Epithelial cell of esophagus (primary cell): ENCODE data around the gene ELFN2.

Source experiments
- DNase-seq: peaks from one replicate; pipeline ENCODE4 v3.0.0; 2010; ENCODE audit warnings: low read depth
- H3K4me3 ChIP-seq: 2 replicates; pipeline ENCODE4 v1.5.1; 2011; ENCODE audit warnings: mild to moderate bottlenecking, low read length, control low read depth
- TF ChIP-seq, protein P1 (sequence below): IDR thresholded peaks from 2 replicates; pipeline ENCODE4 v1.5.1; 2011; ENCODE audit warnings: low read depth, mild to moderate bottlenecking, low read length, control low read depth, inconsistent platforms; ENCODE audit not compliant: insufficient read depth; ENCODE audit errors: missing control alignments

Gene ELFN2

DNA sequence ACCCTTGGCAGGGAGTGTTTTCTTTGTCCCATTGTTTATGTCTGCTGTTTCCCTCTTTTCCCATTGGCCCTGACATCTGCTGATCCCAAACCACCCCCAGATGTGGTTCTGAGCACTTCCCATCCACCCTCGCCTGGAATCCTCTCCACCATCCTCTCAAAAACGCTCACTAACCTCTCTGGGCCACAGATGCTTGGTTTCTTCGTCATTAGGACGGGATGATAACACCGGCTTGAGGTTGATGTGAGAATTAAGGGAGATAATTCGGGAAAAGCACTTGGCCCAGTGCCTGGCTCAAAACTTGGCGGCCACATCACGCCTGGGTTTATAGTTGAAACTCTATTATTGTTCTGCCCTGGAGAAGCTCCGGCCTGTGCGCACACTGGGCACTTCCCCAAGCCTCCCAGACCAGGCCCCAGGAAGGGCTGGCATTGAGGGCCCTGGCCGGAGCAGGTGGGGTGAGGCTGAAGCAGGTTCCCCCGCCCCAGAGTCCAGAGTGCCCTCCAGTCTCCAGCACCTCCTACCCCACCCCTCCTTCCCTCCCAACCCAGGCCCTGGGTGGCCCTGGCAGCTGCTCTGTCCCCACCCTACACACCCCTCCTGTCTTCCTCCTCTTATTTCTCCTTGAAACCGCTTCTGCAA is 81.3 kb downstream of the ELFN2 start:
- H3K4me3 ChIP-seq = no peak overlapping the region
- peak; percentile 13 for DNase-seq
- TF ChIP-seq, protein P1, sequence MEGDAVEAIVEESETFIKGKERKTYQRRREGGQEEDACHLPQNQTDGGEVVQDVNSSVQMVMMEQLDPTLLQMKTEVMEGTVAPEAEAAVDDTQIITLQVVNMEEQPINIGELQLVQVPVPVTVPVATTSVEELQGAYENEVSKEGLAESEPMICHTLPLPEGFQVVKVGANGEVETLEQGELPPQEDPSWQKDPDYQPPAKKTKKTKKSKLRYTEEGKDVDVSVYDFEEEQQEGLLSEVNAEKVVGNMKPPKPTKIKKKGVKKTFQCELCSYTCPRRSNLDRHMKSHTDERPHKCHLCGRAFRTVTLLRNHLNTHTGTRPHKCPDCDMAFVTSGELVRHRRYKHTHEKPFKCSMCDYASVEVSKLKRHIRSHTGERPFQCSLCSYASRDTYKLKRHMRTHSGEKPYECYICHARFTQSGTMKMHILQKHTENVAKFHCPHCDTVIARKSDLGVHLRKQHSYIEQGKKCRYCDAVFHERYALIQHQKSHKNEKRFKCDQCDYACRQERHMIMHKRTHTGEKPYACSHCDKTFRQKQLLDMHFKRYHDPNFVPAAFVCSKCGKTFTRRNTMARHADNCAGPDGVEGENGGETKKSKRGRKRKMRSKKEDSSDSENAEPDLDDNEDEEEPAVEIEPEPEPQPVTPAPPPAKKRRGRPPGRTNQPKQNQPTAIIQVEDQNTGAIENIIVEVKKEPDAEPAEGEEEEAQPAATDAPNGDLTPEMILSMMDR = no peak

DNA sequence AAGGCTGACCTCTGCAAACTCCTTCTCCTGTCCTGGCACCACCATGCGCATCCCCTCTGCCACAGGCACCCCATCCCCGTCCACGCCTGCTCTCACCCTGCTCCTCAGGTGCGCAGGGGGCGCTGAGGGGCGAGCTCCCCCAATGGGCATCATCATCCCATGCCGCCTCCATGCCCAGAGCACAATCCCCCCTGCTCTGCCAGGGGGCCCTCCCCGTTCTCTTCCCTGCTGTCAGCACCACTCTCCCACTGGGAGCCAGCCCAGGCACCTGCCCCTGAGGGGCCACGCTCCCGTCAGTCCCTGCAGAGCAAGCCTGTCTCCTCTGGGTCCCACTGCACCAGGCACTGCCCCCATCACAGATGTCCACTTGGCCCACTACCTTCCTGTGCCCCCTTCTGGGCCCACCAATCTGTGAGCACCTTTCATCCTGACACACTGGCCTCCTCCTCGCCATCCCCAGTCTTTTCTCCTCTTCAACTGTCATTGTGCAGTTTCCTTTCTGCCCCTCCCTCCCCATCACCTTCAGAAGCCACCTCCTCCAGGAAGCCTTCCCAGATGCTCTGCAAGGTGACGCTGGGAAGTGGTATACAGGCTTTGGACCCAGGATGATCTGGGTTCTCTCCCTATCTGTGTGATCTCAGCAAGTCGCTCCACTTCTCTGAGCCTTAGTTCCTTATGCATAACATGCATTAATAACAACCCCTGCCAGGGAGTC is 82.4 kb downstream of the ELFN2 start:
- TF ChIP-seq, protein P1 = no peak
- H3K4me3 ChIP-seq = no peak overlapping the region
- DNase-seq = no peak

DNA sequence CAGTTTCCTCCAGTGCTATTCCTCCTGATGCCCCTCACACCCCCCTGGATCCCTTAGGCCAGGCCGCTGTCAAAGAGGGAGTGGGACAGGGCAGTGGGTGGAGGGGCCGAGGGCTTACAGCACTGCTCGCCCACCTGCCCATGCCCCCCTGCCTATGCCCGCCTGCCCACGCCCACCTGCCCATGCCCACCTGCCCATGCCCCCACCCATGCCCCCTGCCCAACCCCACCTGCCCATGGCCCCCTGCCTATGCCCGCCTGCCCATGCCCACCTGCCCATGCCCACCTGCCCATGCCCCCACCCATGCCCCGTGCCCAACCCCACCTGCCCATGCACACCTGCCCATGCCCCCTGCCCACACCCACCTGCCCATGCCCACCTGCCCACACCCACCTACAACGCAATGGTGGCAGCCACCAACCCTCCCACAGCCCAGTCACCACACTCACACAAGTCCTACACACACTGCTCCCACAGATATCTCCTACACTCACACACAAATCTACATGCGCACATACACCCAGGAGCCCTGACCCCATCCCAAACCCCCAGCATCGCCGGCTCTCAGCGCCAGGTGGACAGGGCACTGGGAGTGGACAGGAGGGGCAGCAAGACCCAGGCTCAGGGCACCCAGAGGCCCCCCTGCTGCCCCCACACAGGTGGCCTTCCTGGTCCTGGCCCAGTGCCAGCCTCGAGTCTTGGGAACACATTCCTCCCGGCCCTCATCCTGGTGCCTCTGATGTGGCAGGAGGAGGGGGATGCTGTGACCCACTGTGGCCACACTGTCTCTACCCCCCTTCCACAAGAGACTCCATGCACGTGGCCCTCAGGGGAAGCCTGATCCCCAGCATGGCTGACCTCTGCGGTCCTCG is 83.2 kb downstream of the ELFN2 start:
- DNase-seq = no peak

DNA sequence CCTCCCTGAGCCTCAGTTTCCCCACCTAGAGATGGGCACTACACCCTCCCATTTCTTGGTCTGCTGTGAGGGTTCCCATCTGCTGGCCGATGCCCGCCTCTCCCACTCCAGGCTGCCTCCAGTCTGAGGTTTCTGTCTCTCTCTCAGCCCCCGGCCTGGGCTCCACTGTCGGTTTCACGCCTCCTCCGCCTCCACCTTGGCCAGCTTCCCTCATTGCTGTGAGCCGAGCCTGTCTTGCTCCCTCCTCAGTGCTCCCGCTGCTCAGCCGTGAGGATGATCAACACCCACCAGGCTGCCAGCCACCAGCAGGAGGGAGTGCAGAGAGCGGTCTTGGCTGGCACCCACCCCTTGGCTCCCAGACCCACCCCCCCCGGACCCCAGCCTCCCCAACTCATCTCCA is 83.9 kb downstream of the ELFN2 start:
- TF ChIP-seq, protein P1 = no peak
- no peak for DNase-seq
- H3K4me3 ChIP-seq = no peak overlapping the region

More for the DNA sequence above, 83.2 kb downstream of the ELFN2 start:
- no peak overlapping the region for H3K4me3 ChIP-seq
- TF ChIP-seq, protein P1 = no peak

DNA sequence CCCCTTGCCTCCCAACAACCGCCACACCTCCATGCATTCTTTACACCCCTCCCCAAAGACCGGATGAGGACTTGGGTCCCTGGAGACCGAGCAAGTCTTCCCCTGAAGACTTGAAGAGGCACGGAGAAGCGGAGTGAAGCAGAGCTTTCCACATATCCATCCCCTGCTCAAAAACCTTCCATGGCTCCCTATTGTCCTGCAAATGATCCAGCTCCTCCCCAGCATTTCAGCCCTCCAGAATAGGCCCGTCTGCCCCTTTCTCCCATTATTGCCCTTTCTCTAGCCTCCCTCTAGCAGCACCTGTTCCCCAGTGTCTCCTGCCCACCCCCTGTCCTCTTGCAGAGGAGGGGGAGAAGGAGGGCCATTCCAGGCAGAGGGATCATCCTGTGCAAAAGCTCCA is 85.2 kb downstream of the ELFN2 start:
- TF ChIP-seq, protein P1 = no peak
- H3K4me3 ChIP-seq = no peak overlapping the region
- DNase-seq = no peak

DNA sequence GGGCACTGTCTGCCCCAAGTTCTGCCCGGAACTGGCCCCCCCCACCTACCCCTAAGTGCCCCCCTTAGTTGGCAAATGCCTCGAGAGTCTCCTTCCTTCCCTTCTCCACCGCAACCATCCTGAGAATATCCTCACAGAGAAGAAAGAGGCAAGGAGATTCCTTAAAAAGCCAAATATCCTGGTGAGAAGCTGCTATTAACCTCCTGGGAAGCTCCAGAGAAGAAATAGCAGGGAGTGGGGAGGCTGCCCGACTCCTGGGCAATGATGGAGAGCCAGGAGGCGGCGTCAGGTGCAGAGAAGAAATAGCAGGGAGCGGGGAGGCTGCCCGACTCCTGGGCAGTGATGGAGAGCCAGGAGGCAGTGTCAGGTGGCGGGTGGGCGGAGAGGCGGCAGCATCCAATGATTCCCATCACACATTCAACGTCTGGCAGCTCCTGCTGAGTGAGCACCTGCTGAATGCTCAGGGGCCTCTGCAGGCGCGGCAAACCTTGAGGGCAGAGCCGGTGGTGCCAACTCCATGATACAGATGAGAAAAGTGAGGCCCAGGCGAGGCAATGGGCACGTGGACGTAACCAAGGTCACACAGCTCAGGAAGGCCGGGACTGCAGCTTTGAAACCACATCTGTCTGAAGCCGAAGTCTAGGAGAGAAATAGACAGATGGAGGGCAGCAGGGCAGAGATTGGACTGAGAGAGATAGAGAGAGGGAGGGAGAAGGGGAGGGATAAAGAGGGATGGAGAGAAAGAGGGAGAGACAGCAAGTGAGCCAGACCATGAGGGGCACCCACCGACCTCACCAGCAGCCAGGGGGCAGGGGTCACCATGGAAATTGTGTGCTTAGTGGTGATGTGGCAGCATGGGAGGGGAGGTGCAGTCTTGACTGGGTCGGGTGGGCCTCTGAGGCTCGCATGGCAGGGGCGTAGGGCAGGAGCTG is 86.7 kb downstream of the ELFN2 start:
- TF ChIP-seq, protein P1 = no peak
- H3K4me3 ChIP-seq = no peak overlapping the region
- no peak for DNase-seq
